B cell (primary cell): Measurements from ENCODE around the gene AMDHD1. TPM values are rescaled to one million over a fixed set of nuclear protein-coding genes. Genes with fewer than 3 reads are reported as not detected.

Experiments
- ATAC-seq: fragments of 200-7000 bp; cut with Tn5 transposase; one replicate; pipeline ENCODE4 v1.10.0; 2021; ENCODE audit warnings: low read depth, mild to moderate bottlenecking, moderate number of reproducible peaks, moderate library complexity
- CTCF ChIA-PET: fragments of 350-600 bp; sonication (Branson Sonifier 250); formaldehyde crosslinking; loops from one replicate; lab custom pipeline; 2021; ENCODE audit warnings: antibody characterized with exemption, inconsistent platforms; lab: Charles Lee
- POLR2A ChIA-PET: fragments of 350-600 bp; sonication (Branson Sonifier 250); formaldehyde crosslinking; loops from one replicate; lab custom pipeline; 2021; ENCODE audit warnings: antibody characterized with exemption; lab: Charles Lee
- DNase-seq: peaks from one replicate; pipeline ENCODE4 v3.0.0; 2013
- H2AFZ ChIP-seq: 2 replicates; pipeline ENCODE4 v1.6.1; 2012; ENCODE audit warnings: mild to moderate bottlenecking, low read depth, low read length; ENCODE audit not compliant: insufficient read depth, poor library complexity, severe bottlenecking
- H3K27ac ChIP-seq, 2 donors: 1 replicate in 1 of 2; 2 replicates in 1 of 2; pipeline ENCODE4 v1.5.1; 2012 to 2013; ENCODE audit warnings: low read length in 2 of 2, mild to moderate bottlenecking in 2 of 2, moderate library complexity in 1 of 2
- H3K27me3 ChIP-seq, 4 experiments: fragments of 200-600 bp in 1 of 4; sonication (generic) in 1 of 4; replicated peaks in 1 of 4; 1 replicate in 2 of 4; 2 replicates in 2 of 4; pipeline versions ENCODE4 v1.6.1 to v1.7.0; 2013 to 2016; ENCODE audit warnings: low read length in 3 of 4, mild to moderate bottlenecking in 2 of 4, mixed read lengths in 1 of 4, moderate library complexity in 1 of 4; ENCODE audit not compliant: insufficient read depth in 4 of 4, control insufficient read depth in 3 of 4; ENCODE audit errors: control extremely low read depth in 1 of 4
- H3K36me3 ChIP-seq, 2 experiments: replicated peaks in 1 of 2; 1 replicate in 1 of 2; 2 replicates in 1 of 2; pipeline versions ENCODE4 v1.6.1 to v1.7.1; 2013; ENCODE audit warnings: low read length in 1 of 2; ENCODE audit not compliant: insufficient read depth in 2 of 2, control insufficient read depth in 1 of 2; ENCODE audit errors: control extremely low read depth in 1 of 2, extremely low read depth in 1 of 2
- H3K4me1 ChIP-seq, 2 donors: fragments of 200-600 bp in 1 of 2; sonication (generic) in 1 of 2; 1 replicate in 1 of 2; 2 replicates in 1 of 2; pipeline versions ENCODE4 v1.5.1 to v1.6.1; 2013 to 2017; ENCODE audit warnings: low read length in 2 of 2; ENCODE audit not compliant: control insufficient read depth in 2 of 2, insufficient read depth in 2 of 2
- H3K4me2 ChIP-seq: replicated peaks from 2 replicates; pipeline ENCODE3; 2012; ENCODE audit warnings: mild to moderate bottlenecking, low read depth, low read length; ENCODE audit not compliant: poor library complexity, severe bottlenecking
- H3K4me3 ChIP-seq, 5 experiments: fragments of 200-600 bp in 1 of 5; sonication (generic) in 1 of 5; 1 replicate in 3 of 5; 2 replicates in 2 of 5; pipeline versions ENCODE4 v1.5.1 to v1.7.0; 2011 to 2016; ENCODE audit warnings: low read length in 4 of 5, mild to moderate bottlenecking in 4 of 5, low read depth in 2 of 5, control low read depth in 1 of 5, moderate library complexity in 1 of 5; ENCODE audit not compliant: insufficient read depth in 1 of 5; ENCODE audit errors: control extremely low read depth in 1 of 5, extremely low read depth in 1 of 5
- H3K79me2 ChIP-seq: fragments of 200-600 bp; sonication (generic); one replicate; pipeline ENCODE4 v1.6.0; 2016; ENCODE audit warnings: low read length; ENCODE audit not compliant: control insufficient read depth, insufficient read depth
- H3K9ac ChIP-seq: fragments of 200-600 bp; sonication (generic); 2 replicates; pipeline ENCODE4 v1.6.1; 2017; ENCODE audit warnings: mild to moderate bottlenecking, low read length, moderate library complexity
- H3K9me3 ChIP-seq, 3 donors: one replicate each; pipeline versions ENCODE4 v1.6.1 to v1.7.1; 2013; ENCODE audit warnings: low read length in 2 of 3; ENCODE audit not compliant: control insufficient read depth in 2 of 3, insufficient read depth in 1 of 3; ENCODE audit errors: control extremely low read depth in 1 of 3
- H4K20me1 ChIP-seq: 2 replicates; pipeline ENCODE4 v1.6.0; 2012; ENCODE audit warnings: mild to moderate bottlenecking, low read length; ENCODE audit not compliant: insufficient read depth, control insufficient read depth, poor library complexity, severe bottlenecking
- H3K27ac Mint-ChIP-seq: one replicate; pipeline ENCODE4 v1.8.0; 2021; ENCODE audit warnings: mixed read lengths
- H3K27me3 Mint-ChIP-seq: one replicate; pipeline ENCODE4 v1.8.0; 2021; ENCODE audit warnings: mixed read lengths
- H3K4me1 Mint-ChIP-seq: one replicate; pipeline ENCODE4 v1.8.0; 2021; ENCODE audit warnings: mixed read lengths
- H3K4me3 Mint-ChIP-seq: one replicate; pipeline ENCODE4 v1.8.0; 2021; ENCODE audit warnings: mixed read lengths
- H3K9me3 Mint-ChIP-seq: one replicate; pipeline ENCODE4 v1.8.0; 2022; ENCODE audit warnings: mixed read lengths; ENCODE audit not compliant: insufficient read depth
- CTCF ChIP-seq: fragments of 200-600 bp; IDR thresholded peaks from one replicate; pipeline ENCODE4 v1.8.0; 2022; ENCODE audit warnings: antibody characterized with exemption, mild to moderate bottlenecking
- EZH2 ChIP-seq: IDR thresholded peaks from 2 replicates; pipeline ENCODE4 v1.6.1; 2012; ENCODE audit warnings: borderline replicate concordance, low read depth, mild to moderate bottlenecking, moderate library complexity, low read length; ENCODE audit not compliant: insufficient read depth, poor library complexity, severe bottlenecking
- WGBS: methylation state at CpG from one replicate; pipeline ENCODE4 v1.1.5; 2013; ENCODE audit warnings: missing lambda C conversion rate; ENCODE audit not compliant: insufficient coverage; 5-methylcytosine and 5-hydroxymethylcytosine counted together
- intact Hi-C: fragments of 100-400 bp; cut with micrococcal nuclease; formaldehyde crosslinking; loops from one replicate; pipeline ENCODE4 v1.10.0; 2022
- polyA plus RNA-seq: library from polyadenylated mRNA; depleted of rRNA; stranded (reverse); fragments of >200 nt; gene quantifications from 2 replicates; pipeline ENCODE4 v1.2.3, GENCODE V29; 2012
- total RNA-seq, 2 donors: library from RNA; stranded (reverse); fragments of 120-200 nt in 1 of 2; gene quantifications; 1 replicate in 1 of 2; 2 replicates in 1 of 2; pipeline versions ENCODE4 v1.2.3 to v1.2.4, GENCODE V29; 2013 to 2022

The AMDHD1 gene
- total and polyA plus RNA-seq, 2 donors (not counting 1 experiment from before 2014, with no cell fraction given): 1.5 to 2.3 TPM

GRCh38 chr12:95955549-95956159 is 12.5 kb downstream of the AMDHD1 start:
- no peaks in the 10 kb centered on the region for H3K4me1 Mint-ChIP-seq
- H3K9me3 ChIP-seq: no peaks in the 10 kb centered on the region
- no peak overlapping the region for H3K9ac ChIP-seq
- H3K4me2 ChIP-seq: no peak overlapping the region
- POLR2A ChIA-PET: no interaction called here
- H3K79me2 ChIP-seq: no peaks in the 10 kb centered on the region
- DNase-seq: no peak
- 86% methylated on average over 5 of the region's 7 CpGs for WGBS
- H2AFZ ChIP-seq: no peak overlapping the region
- no peaks in the 10 kb centered on the region for H3K4me1 ChIP-seq
- ATAC-seq: no peak
- no peak overlapping the region for H3K27ac Mint-ChIP-seq
- no peaks in the 10 kb centered on the region for H3K9me3 Mint-ChIP-seq
- no peaks in the 10 kb centered on the region for H4K20me1 ChIP-seq
- H3K4me3 ChIP-seq: no peak overlapping the region
- H3K4me3 Mint-ChIP-seq: no peak overlapping the region
- intact Hi-C loops: no loop called here
- H3K27me3 ChIP-seq: peaks cover 0 to 4% (median 0%) of the 10 kb centered on the region in 4 experiments
- no peaks in the 10 kb centered on the region for H3K36me3 ChIP-seq
- TF ChIP-seq CTCF (no peak), EZH2 (no peak)
- no peak overlapping the region for H3K27ac ChIP-seq
- H3K27me3 Mint-ChIP-seq: peaks cover 15% of the 10 kb centered on the region
- CTCF ChIA-PET: no interaction called here

- no peak for TF ChIP-seq EZH2
- TF ChIP-seq CTCF: no peak
- no peaks in the 10 kb centered on the region for H3K4me1 ChIP-seq
- H3K27me3 ChIP-seq: peaks cover 0 to 4% (median 0%) of the 10 kb centered on the region in 4 experiments
- no peak overlapping the region for H3K4me2 ChIP-seq
- Mint-ChIP-seq H3K4me1 (no peaks in the 10 kb centered on the region), H3K27me3 (peaks cover 16% of the 10 kb centered on the region), H3K27ac (no peak overlapping the region), H3K9me3 (no peaks in the 10 kb centered on the region), H3K4me3 (no peak overlapping the region)
- no peaks in the 10 kb centered on the region for H3K36me3 ChIP-seq
- no peaks in the 10 kb centered on the region for H4K20me1 ChIP-seq
- intact Hi-C loops: no loop called here
- no peaks in the 10 kb centered on the region for H3K79me2 ChIP-seq
- POLR2A ChIA-PET: no interaction called here
- H3K4me3 ChIP-seq: no peak overlapping the region
- H3K9me3 ChIP-seq: no peaks in the 10 kb centered on the region
- no peak for ATAC-seq
- H3K9ac ChIP-seq: no peak overlapping the region
- no peak overlapping the region for H2AFZ ChIP-seq
- H3K27ac ChIP-seq: no peak overlapping the region
- DNase-seq: no peak
- WGBS: 95% methylated on average over 27 of the region's 27 CpGs
- CTCF ChIA-PET: interaction anchor here (1.6 kb wide), 1 partner anchor 42 kb away, joined by 4 read pairs; no protein-coding TSS in a partner anchor
These were observed 13.5 kb downstream of the AMDHD1 start for GRCh38 chr12:95956557-95957145.
